HG03354 (cell line): ENCODE results near the gene HPD.
"Not testable (repeated sequence)": the region's sequence is repeated elsewhere in the genome, so short reads cannot be mapped to it uniquely, and the experiment has no call there.

ENCODE experiments used
- ATAC-seq: cut with Tn5 transposase; IDR thresholded peaks from one replicate; pipeline ENCODE4 v1.9.1; 2021; ENCODE audit warnings: mild to moderate bottlenecking; ENCODE audit not compliant: unreplicated experiment, poor library complexity, severe bottlenecking

Gene HPD

GRCh38 chr12:121858662-121859572 lies at the start of gene HPD:
HPD (minus strand) TSS chr12:121858859; CDS start chr12:121858823, 36 bp downstream.
- no peak for ATAC-seq

- no peak for ATAC-seq
Measured at GRCh38 chr12:121905746-121906145, 47.1 kb upstream of the HPD start.

- no peak for ATAC-seq
Measured at GRCh38 chr12:121903202-121903601, 44.5 kb upstream of the HPD start.

- no peak for ATAC-seq
Measured at GRCh38 chr12:121899590-121899989, 40.9 kb upstream of the HPD start.

GRCh38 chr12:121898287-121898686 lies 39.6 kb upstream of the HPD start:
- ATAC-seq, result no peak

- ATAC-seq, result no peak
Measured at GRCh38 chr12:121894633-121895032, 36.0 kb upstream of the HPD start.

GRCh38 chr12:121893961-121894460 lies 35.4 kb upstream of the HPD start:
- no peak for ATAC-seq

- ATAC-seq, result no peak
Measured at GRCh38 chr12:121892673-121893561, 34.3 kb upstream of the HPD start.

GRCh38 chr12:121889661-121890060 lies 31.0 kb upstream of the HPD start:
- ATAC-seq, result not testable (repeated sequence)

- no peak for ATAC-seq
Measured at GRCh38 chr12:121889274-121889624, 30.6 kb upstream of the HPD start.

- peak; percentile 90 for ATAC-seq
Measured at GRCh38 chr12:121888478-121889273, 30.0 kb upstream of the HPD start, which contains the start of gene PSMD9. PSMD9 (plus strand) TSS chr12:121888790; CDS start chr12:121888857, 67 bp downstream.

GRCh38 chr12:121888083-121888477 lies 29.4 kb upstream of the HPD start:
- ATAC-seq, result no peak

GRCh38 chr12:121885129-121885528 lies 26.5 kb upstream of the HPD start:
- not testable (repeated sequence) for ATAC-seq

GRCh38 chr12:121883315-121883660 lies 24.6 kb upstream of the HPD start:
- no peak for ATAC-seq

GRCh38 chr12:121876080-121876447 lies 17.4 kb upstream of the HPD start:
- not testable (repeated sequence) for ATAC-seq

GRCh38 chr12:121875582-121875981 lies 16.9 kb upstream of the HPD start:
- ATAC-seq, result no peak

GRCh38 chr12:121874071-121874470 lies 15.4 kb upstream of the HPD start:
- no peak for ATAC-seq

- ATAC-seq, result no peak
Measured at GRCh38 chr12:121873216-121873569, 14.5 kb upstream of the HPD start.

GRCh38 chr12:121872546-121873215 lies 14.0 kb upstream of the HPD start:
- ATAC-seq, result no peak
